Right cardiac atrium (tissue), 5 donors: Measurements from ENCODE around the gene RUNX3. TPM values are rescaled to one million over a fixed set of nuclear protein-coding genes. Genes with fewer than 3 reads are reported as not detected.
"Not testable (repeated sequence)": the region's sequence is repeated elsewhere in the genome, so short reads cannot be mapped to it uniquely, and the experiment has no call there.

Experiments
- ATAC-seq, 2 donors: fragments of 200-7000 bp; cut with Tn5 transposase; one replicate each; pipeline versions ENCODE4 v1.8.0 to v1.9.1; 2020; ENCODE audit warnings: moderate library complexity in 2 of 2, mild to moderate bottlenecking in 1 of 2
- DNase-seq, 3 donors: peaks; one replicate each; pipeline ENCODE4 v3.0.0-alpha.2; 2020
- H3K27ac ChIP-seq: one replicate; pipeline ENCODE4 v1.5.1; 2013; ENCODE audit warnings: mild to moderate bottlenecking, low read length, control low read depth, moderate library complexity
- H3K27me3 ChIP-seq: one replicate; pipeline ENCODE4 v1.6.1; 2013; ENCODE audit not compliant: control insufficient read depth, insufficient read depth
- H3K4me1 ChIP-seq: one replicate; pipeline ENCODE4 v1.6.1; 2013; ENCODE audit warnings: low read length; ENCODE audit not compliant: control insufficient read depth, insufficient read depth
- H3K4me3 ChIP-seq: one replicate; pipeline ENCODE4 v1.5.1; 2013; ENCODE audit warnings: low read length, control low read depth
- H3K9me3 ChIP-seq: one replicate; pipeline ENCODE4 v1.6.1; 2013; ENCODE audit warnings: low read length; ENCODE audit not compliant: control insufficient read depth
- WGBS: extraction: QIAGEN DNeasy Blood & Tissue Kit; methylation state at CpG from one replicate; pipeline ENCODE4 v1.1.7; 2013; 5-methylcytosine and 5-hydroxymethylcytosine counted together
- intact Hi-C, 4 donors: fragments of 100-400 bp; cut with DNase I; formaldehyde crosslinking; loops; one replicate each; pipeline versions ENCODE4 v1.11.0 to v1.14.0; 2022 to 2023
- polyA plus RNA-seq: library from polyadenylated mRNA; stranded (reverse); fragments of 200-250 nt; gene quantifications from one replicate; pipeline ENCODE4 v1.2.3, GENCODE V29; 2013
- total RNA-seq, 4 donors: library from RNA; stranded (reverse); fragmentation: NEBNext Ultra II Directional; extraction: Animal tissue kit (Norgen Biotek cat#: 25700); gene quantifications; one replicate each; pipeline ENCODE4 v1.2.1, GENCODE V29; 2021
- donor health status: healthy with polysubstance abuse.
- donor health status: DM: no; HTN: yes; CAD: no.
- donor health status: DM: no; HTN: no; CAD: no.
- donor health status: DM: no; HTN: yes; CAD: no; lungs with severe emphysema.
- donor health status: DM: yes; HTN: yes; CAD: no.

The RUNX3 gene
- total and polyA plus RNA-seq, 5 donors = 0.34 to 1.8 (median 0.89) TPM

DNA sequence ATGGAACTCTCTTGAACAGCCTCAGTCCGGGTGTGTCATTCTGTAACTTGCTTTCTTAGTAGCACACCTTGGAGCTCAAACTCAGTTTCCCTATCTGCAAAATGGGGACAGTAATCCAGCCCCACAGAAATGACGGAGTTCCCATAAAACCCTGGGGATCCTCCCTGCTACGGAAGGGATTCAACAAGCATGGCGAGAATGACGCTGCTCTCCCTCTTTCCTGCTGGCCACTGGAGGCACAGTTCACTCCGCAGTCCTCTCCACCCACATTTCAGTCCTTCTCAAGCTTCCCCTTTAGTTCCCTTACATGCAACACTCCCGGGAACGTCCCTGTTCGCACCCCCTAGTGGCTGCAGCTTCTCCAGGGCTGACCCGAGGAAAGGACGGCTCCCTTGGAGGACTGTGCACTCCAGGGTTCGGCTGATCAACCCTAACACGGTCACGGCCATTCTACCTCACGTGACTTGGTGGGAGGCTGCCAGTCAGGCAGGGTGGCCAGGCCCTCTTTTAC, 20.6 kb downstream of the RUNX3 start:
- intact Hi-C loops = loop anchor here in 1 of 4 donors (10.0 kb wide), 1 partner anchor 245 kb away; no protein-coding TSS in a partner anchor
- 26% methylated on average over 15 of the region's 15 CpGs for WGBS

DNA sequence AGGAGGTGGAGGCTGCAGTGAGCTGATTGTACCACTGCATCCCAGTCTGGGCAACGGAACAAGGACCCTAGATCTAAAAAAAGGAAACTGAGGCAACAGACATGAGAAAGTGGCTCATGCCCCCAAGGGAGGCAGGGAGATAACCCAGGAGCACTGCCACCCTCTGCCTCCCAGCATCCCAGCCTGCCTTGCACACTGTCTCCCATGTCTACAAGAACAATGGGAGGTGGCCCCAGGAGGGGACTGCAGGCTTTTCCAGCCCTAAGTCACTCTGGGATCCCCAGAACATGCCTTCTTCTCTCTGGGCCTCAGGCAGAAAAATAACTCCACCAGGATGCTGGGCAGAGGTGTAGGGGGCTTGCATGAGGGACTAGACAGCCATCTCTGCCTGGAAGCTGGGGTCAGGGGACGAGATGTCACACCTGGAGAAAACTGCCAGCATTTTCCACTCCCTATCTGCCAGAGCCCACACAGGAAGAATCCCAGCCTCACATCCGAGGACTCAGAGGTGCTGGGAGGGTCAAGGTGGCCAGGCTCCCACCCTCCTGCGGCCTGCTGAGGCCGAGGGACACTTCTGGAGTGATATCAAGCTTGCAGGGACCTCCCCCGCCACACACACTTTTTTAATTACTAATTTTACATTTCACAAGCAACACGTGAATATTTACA, 21.4 kb downstream of the RUNX3 start:
- no peak for DNase-seq
- intact Hi-C loops = loop anchor here in 1 of 4 donors (10.0 kb wide), 1 partner anchor 244 kb away; no protein-coding TSS in a partner anchor

More for the DNA sequence above, 20.6 kb downstream of the RUNX3 start:
- Histone ChIP-seq H3K27me3 (no peaks in the 10 kb centered on the region), H3K27ac (no peak overlapping the region), H3K4me3 (no peak overlapping the region), H3K4me1 (no peaks in the 10 kb centered on the region), H3K9me3 (no peaks in the 10 kb centered on the region)
- peak; percentile 70 to 81 (median 78) for DNase-seq
- ATAC-seq = peak; percentile 46 to 78

DNA sequence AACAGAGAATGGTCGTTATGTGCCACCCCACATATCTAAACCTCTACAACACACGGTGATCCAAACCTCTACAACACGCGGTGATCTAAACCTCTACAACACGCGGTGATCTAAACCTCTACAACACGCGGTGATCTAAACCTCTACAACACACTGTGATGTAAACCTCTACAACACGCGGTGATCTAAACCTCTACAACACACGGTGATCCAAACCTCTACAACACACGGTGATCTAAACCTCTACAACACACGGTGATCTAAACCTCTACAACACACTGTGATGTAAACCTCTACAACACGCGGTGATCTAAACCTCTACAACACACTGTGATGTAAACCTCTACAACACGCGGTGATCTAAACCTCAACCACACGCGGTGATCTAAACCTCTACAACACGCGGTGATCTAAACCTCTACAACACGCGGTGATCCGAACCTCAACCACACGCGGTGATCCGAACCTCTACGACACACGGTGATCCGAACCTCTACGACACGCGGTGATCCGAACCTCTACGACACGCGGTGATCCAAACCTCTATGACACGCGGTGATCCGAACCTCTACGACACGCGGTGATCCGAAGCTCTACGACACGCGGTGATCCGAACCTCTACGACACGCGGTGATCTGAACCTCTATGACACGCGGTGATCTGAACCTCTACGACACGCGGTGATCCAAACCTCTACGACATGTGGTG, 22.3 kb downstream of the RUNX3 start:
- H3K4me3 ChIP-seq, H3K9me3 ChIP-seq, H3K27me3 ChIP-seq, H3K27ac ChIP-seq, H3K4me1 ChIP-seq, DNase-seq, ATAC-seq: not testable (repeated sequence)
- 95% methylated on average over 57 of the region's 57 CpGs for WGBS
- intact Hi-C loops = loop anchor here in 1 of 4 donors (10.0 kb wide), 1 partner anchor 243 kb away; no protein-coding TSS in a partner anchor

More for the DNA sequence above, 21.4 kb downstream of the RUNX3 start:
- Histone ChIP-seq H3K27me3 (no peaks in the 10 kb centered on the region), H3K4me3 (no peak overlapping the region), H3K27ac (no peak overlapping the region), H3K9me3 (no peaks in the 10 kb centered on the region), H3K4me1 (no peaks in the 10 kb centered on the region)
- no peak for ATAC-seq
- 70% methylated on average over 7 of the region's 7 CpGs for WGBS

DNA sequence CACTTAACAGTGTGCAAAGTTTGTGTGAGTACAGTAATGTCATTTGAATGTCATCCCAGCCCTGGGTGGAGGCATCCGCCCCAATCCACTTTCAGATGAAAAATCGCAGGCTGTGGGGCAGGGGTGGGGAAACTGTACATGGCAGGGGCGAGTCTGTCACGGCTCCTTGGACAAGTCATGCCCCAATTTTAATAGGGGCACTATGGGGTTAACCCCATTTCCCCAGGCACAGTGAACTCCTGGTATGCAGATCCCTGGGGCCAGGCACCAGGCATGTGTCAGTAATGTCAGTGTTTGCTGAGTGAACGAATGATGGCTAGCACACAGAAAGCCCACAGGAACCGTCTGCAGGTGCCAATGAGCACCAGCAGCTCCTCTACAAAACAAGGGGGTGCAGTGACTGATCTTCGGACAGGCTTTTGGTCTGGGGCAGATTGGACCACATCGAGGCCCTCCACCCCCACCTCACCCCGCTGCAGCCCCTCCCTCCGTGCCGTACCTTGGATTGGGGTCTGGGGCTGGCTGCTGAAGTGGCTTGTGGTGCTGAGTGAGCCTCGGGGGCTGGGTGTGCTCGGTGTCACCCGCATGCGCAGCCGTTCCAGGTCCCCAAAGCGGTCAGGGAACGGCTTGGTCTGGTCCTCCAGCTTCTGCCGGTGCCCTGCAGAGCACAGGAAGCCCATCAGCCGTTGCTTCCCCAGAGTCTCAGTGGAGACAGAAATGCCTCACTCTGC, 23.2 kb downstream of the RUNX3 start:
- Histone ChIP-seq H3K4me3 (no peak overlapping the region), H3K27me3 (no peaks in the 10 kb centered on the region)

DNA sequence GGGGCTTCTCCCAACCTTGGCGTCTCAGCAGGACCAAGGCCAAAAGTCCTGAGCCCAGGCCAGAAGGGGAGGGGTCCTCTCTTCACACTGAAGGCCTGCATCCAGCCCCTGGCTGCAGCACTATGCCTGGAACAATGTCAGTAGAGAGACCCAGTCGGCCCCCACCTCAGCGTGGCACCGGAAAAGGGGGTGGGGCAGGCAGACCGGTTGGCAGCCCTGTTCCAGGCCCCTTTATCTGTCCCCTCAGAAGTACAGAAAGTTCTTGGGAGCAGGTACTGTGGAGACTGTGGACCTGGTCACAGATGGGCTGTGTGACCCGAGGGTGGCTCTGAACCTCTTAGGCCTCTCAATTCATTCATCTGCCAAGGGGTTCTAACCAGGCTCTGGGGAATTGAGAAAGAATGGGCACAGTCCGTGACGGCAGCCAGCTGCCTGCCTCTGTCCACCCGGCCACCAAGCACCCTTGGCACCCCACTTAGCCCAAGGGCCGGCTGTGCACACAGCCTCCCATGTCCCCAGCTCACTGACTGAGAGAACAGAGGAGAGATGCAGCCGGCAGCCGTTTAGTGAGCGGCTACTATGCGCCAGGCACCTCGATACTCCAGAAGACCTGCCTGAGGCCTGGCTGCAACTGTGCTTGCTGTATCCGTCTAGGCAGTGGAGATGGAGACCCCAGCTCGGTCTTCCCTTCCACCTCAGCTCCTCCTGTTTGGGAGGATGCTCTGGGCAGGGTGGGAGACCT, 23.9 kb downstream of the RUNX3 start:
- intact Hi-C loops = loop anchor here in 1 of 4 donors (10.0 kb wide), 1 partner anchor 241 kb away; no protein-coding TSS in a partner anchor

More for the DNA sequence above, 23.2 kb downstream of the RUNX3 start:
- 87% methylated on average over 20 of the region's 20 CpGs for WGBS
- no peak for ATAC-seq
- no peak for DNase-seq
- intact Hi-C loops = loop anchor here in 1 of 4 donors (10.0 kb wide), 1 partner anchor 242 kb away; no protein-coding TSS in a partner anchor
- H3K27ac ChIP-seq = no peak overlapping the region
- H3K9me3 ChIP-seq = no peaks in the 10 kb centered on the region
- no peaks in the 10 kb centered on the region for H3K4me1 ChIP-seq

DNA sequence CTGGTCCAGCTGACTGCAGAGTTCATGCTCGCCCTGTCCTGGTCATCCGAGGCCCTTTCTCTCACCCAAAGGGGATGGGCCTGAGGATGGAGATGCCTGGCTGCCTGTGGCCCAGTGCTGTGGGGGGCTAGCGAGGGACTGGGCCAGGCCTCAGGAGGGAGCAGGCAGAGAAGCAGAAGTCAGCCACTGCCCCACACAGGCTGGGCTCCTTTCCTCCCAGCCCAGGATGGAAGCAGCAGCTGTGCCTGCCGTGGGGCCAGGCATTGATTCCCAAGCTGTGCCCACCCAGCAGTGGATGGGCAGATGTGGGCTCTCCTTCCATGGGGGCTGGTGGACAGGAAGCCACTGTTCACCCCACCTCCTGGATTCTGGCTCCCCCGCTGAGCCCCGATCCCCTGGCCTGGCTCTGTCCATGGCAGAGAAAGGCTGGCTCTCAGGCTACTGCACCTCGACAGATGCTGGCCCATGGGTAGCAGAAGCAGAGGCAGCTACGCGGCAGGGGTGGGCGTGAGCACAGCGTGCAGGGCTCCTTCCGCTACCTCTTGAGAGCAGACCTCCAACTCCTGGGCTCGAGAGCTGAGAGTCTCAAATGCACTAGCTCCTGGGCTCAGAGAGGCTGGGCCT, 24.6 kb downstream of the RUNX3 start:
- intact Hi-C loops = loop anchor here in 1 of 4 donors (10.0 kb wide), 1 partner anchor 241 kb away; no protein-coding TSS in a partner anchor
- H3K27me3 ChIP-seq = no peaks in the 10 kb centered on the region
- ATAC-seq (no peak), DNase-seq (no peak)
- H3K9me3 ChIP-seq = no peaks in the 10 kb centered on the region
- H3K27ac ChIP-seq = no peak overlapping the region
- no peak overlapping the region for H3K4me3 ChIP-seq
- H3K4me1 ChIP-seq = no peaks in the 10 kb centered on the region
- 83% methylated on average over 13 of the region's 13 CpGs for WGBS

More for the DNA sequence above, 23.9 kb downstream of the RUNX3 start:
- WGBS = 78% methylated on average over 17 of the region's 17 CpGs
- no peak overlapping the region for H3K27ac ChIP-seq
- H3K9me3 ChIP-seq = no peaks in the 10 kb centered on the region
- H3K27me3 ChIP-seq = no peaks in the 10 kb centered on the region
- no peak overlapping the region for H3K4me3 ChIP-seq
- DNase-seq (no peak), ATAC-seq (no peak)
- H3K4me1 ChIP-seq = no peaks in the 10 kb centered on the region

DNA sequence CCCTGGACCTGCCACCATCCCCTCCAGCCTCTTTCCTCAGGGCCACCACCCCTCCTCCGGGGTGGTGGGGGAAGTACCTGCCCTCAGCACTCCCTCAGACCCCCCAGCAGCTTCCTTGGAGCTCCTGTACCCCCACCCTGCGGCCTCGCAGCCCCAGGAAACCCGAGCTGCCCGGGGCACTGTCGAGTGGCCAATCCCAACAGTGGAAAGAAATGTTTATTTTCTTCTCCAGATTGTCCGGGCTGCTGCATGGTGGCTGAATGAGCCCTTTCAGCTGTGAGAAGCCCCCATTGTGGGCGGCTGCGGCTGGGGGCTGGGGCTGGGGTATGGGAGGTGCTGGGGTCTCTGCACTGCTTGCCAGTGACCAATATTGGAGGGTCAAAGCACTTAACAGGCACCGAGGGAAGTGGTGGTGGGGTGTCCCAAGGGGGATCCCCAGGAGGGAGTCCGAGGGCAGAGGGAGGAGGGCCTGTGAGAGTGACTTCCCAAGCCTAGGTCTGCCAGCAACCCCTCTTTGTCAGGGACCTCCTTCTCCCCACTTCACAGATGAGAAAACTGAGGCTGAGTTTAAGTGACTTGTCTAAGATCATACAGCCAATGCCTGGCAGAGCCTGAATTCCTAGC, 25.2 kb downstream of the RUNX3 start:
- Histone ChIP-seq H3K4me3 (no peak overlapping the region), H3K9me3 (no peaks in the 10 kb centered on the region), H3K27ac (no peak overlapping the region), H3K27me3 (no peaks in the 10 kb centered on the region), H3K4me1 (no peaks in the 10 kb centered on the region)
- intact Hi-C loops = loop anchor here in 1 of 4 donors (10.0 kb wide), 1 partner anchor 240 kb away; no protein-coding TSS in a partner anchor
- DNase-seq (no peak), ATAC-seq (no peak)
- WGBS = 58% methylated on average over 11 of the region's 11 CpGs

DNA sequence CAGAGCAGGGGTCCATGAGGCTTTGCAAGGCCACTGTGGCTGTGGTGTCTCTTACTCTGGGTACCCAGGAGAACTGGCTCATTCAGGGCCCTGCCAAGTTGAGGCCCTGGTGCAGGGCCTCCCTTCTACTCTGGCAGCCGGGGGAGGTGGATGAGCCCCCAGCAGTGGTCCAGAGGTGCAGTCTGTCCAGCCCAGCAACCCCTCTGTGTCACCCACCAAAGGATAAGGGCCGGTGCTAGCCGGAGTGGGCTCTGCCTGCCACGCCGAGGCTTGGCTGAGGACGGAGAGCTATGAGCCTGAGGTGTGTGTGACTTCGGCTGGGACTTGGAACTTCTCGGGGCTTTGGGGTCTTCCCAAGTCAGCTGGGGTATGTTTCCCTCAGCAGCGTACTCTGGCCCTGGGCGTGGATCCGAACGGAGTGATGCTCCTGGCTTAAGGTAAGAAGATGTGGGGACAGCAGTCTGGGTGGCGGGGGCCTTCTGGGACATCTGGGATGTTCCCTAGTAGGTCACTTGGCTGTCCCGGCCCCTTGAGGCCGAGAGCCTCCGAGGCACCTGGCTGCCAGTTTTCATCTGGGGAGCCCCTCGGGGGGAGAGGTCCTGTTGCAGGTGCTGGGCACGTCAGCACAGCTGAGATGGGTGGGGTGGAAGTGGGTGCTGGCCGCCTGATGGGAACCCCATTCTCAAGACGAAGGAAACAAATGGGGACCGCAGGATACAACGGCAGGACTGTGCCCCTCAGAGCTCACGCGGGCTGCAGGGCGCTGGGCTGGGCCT, 25.9 kb downstream of the RUNX3 start:
- Histone ChIP-seq H3K4me3 (no peak overlapping the region), H3K4me1 (no peaks in the 10 kb centered on the region), H3K9me3 (no peaks in the 10 kb centered on the region), H3K27me3 (no peaks in the 10 kb centered on the region), H3K27ac (no peak overlapping the region)
- intact Hi-C loops = loop anchor here in 1 of 4 donors (10.0 kb wide), 1 partner anchor 239 kb away; no protein-coding TSS in a partner anchor
- WGBS = 84% methylated on average over 25 of the region's 25 CpGs
- no peak for ATAC-seq
- DNase-seq = no peak

DNA sequence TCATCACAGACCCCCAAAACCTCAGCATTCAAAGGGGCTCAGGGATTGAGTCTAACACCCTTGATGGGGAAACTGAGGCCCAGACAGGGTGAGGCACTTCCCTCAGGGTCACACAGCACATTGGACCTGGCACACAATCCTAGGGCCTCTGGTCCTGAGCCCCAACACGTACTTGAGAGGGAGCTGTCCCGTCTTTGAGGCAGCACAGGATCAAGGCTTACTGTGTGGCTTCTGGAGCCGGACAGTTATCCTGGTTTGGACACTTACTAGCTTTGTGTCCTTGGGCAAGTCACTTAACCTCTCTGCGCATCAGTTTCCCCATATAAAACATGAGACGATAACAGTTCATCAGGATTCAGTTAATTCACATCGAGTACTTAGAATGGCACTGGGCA, 26.5 kb downstream of the RUNX3 start:
- no peak overlapping the region for H3K4me3 ChIP-seq
- H3K9me3 ChIP-seq = no peaks in the 10 kb centered on the region
- no peak overlapping the region for H3K27ac ChIP-seq
- no peaks in the 10 kb centered on the region for H3K27me3 ChIP-seq
- ATAC-seq (no peak), DNase-seq (no peak)
- no peaks in the 10 kb centered on the region for H3K4me1 ChIP-seq
- WGBS = 88% methylated on average over 6 of the region's 6 CpGs
- intact Hi-C loops = loop anchor here in 1 of 4 donors (10.0 kb wide), 1 partner anchor 239 kb away; no protein-coding TSS in a partner anchor
